ENCODE measurements around the gene SLC26A4.

DNA sequence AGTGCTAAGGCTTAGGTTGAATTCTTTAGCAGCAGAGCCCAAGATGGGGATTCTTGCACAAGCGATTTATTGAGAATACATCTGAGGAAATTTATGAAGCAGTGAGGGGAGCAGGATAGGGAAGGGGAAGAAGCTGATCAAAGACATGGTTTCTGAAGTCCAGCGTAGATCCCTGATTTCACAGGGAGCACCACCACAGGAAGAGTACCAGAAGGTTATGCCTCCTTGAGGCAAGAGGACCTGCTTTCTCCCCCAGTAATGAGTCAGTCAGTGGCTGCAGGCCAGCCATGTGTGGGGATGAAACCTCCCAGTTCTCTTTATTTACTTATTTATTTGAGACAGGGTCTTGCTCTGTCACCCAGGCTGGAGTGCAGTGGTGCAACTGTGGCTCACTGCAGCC, 48.3 kb downstream of the SLC26A4 start:
- no peak for TF ChIP-seq CTCF (IDR thresholded peaks at IDR 0.05)
- TF ChIP-seq, protein P1, sequence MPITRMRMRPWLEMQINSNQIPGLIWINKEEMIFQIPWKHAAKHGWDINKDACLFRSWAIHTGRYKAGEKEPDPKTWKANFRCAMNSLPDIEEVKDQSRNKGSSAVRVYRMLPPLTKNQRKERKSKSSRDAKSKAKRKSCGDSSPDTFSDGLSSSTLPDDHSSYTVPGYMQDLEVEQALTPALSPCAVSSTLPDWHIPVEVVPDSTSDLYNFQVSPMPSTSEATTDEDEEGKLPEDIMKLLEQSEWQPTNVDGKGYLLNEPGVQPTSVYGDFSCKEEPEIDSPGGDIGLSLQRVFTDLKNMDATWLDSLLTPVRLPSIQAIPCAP (CRISPR knock-in tag; IDR thresholded peaks at IDR 0.05) = no peak
- TF ChIP-seq JUN (CRISPR knock-in tag; IDR thresholded peaks at IDR 0.05) = no peak
- no peak for TF ChIP-seq NFYB (CRISPR knock-in tag; conservative IDR thresholded peaks at IDR 0.05; ENCODE audit: low read depth)
- TF ChIP-seq, protein P2, sequence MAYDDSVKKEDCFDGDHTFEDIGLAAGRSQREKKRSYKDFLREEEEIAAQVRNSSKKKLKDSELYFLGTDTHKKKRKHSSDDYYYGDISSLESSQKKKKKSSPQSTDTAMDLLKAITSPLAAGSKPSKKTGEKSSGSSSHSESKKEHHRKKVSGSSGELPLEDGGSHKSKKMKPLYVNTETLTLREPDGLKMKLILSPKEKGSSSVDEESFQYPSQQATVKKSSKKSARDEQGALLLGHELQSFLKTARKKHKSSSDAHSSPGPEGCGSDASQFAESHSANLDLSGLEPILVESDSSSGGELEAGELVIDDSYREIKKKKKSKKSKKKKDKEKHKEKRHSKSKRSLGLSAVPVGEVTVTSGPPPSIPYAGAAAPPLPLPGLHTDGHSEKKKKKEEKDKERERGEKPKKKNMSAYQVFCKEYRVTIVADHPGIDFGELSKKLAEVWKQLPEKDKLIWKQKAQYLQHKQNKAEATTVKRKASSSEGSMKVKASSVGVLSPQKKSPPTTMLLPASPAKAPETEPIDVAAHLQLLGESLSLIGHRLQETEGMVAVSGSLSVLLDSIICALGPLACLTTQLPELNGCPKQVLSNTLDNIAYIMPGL (CRISPR knock-in tag; IDR thresholded peaks at IDR 0.05) = no peak
- no peak for TF ChIP-seq SMAD3 (CRISPR knock-in tag; IDR thresholded peaks at IDR 0.05; ENCODE audit: borderline replicate concordance)
- no peak for TF ChIP-seq MLX (CRISPR knock-in tag; IDR thresholded peaks at IDR 0.05)
- TF ChIP-seq ZBTB21 (CRISPR knock-in tag; IDR thresholded peaks at IDR 0.05; ENCODE audit: borderline replicate concordance) = no peak
- TF ChIP-seq, protein P3, sequence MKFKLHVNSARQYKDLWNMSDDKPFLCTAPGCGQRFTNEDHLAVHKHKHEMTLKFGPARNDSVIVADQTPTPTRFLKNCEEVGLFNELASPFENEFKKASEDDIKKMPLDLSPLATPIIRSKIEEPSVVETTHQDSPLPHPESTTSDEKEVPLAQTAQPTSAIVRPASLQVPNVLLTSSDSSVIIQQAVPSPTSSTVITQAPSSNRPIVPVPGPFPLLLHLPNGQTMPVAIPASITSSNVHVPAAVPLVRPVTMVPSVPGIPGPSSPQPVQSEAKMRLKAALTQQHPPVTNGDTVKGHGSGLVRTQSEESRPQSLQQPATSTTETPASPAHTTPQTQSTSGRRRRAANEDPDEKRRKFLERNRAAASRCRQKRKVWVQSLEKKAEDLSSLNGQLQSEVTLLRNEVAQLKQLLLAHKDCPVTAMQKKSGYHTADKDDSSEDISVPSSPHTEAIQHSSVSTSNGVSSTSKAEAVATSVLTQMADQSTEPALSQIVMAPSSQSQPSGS (CRISPR knock-in tag; IDR thresholded peaks at IDR 0.05; ENCODE audit: borderline replicate concordance, low read depth) = no peak
- no peak for TF ChIP-seq NR2C2 (CRISPR knock-in tag; IDR thresholded peaks at IDR 0.05)
- TF ChIP-seq, protein P4, sequence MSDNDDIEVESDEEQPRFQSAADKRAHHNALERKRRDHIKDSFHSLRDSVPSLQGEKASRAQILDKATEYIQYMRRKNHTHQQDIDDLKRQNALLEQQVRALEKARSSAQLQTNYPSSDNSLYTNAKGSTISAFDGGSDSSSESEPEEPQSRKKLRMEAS (CRISPR knock-in tag; IDR thresholded peaks at IDR 0.05) = no peak
- TF ChIP-seq ELF4 (CRISPR knock-in tag; IDR thresholded peaks at IDR 0.05; ENCODE audit: low read depth) = no peak
- no peak for TF ChIP-seq SP1 (CRISPR knock-in tag; conservative IDR thresholded peaks at IDR 0.05)
- TF ChIP-seq TEAD4 (CRISPR knock-in tag; IDR thresholded peaks at IDR 0.05) = no peak

All from WTC11 (cell line).